ENCODE results near the gene DGKA.
"Not testable (repeated sequence)": the region's sequence is repeated elsewhere in the genome, so short reads cannot be mapped to it uniquely, and the experiment has no call there.

DGKA gene

DNA sequence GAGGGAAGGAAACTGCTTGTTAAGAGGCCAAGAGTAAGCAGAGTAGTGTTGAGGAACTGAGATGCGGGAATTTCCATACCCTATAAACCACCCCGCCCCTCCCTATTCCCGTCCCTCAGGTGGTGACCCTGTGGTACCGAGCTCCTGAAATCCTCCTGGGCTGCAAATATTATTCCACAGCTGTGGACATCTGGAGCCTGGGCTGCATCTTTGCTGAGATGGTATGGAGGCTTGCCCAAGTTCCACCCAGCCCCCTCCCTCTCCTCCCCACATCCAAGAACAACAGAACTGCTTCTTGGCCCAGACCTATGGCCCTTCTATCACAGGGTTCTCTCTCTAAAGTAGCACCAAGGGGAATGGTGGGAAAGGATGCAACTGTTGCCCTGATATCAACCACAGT is 38.4 kb downstream of the DGKA start:
- DNase-seq, result no peak

DNA sequence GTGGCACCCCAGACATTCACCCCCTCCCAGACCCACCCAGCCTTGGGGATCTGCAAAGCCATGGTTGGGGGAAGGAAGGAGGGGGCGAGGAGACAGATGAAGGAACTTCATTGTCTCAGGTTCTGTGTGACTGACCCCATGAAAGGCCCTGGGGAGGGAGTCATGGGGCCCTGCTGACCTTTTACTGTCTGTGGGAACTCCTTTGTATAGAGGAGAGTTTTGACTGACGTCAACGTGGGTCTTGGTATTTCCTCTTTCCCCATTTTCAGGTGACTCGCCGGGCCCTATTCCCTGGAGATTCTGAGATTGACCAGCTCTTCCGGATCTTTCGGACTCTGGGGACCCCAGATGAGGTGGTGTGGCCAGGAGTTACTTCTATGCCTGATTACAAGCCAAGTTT is 39.8 kb downstream of the DGKA start:
- no peak for DNase-seq

DNA sequence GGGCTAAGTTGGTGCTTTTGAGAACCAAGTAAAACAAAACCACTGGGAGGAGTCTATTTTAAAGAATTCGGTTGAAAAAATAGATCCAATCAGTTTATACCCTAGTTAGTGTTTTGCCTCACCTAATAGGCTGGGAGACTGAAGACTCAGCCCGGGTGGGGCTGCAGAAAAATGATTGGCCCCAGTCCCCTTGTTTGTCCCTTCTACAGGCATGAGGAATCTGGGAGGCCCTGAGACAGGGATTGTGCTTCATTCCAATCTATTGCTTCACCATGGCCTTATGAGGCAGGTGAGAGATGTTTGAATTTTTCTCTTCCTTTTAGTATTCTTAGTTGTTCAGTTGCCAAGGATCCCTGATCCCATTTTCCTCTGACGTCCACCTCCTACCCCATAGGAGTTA is 41.1 kb downstream of the DGKA start:
- no peak for DNase-seq

DNA sequence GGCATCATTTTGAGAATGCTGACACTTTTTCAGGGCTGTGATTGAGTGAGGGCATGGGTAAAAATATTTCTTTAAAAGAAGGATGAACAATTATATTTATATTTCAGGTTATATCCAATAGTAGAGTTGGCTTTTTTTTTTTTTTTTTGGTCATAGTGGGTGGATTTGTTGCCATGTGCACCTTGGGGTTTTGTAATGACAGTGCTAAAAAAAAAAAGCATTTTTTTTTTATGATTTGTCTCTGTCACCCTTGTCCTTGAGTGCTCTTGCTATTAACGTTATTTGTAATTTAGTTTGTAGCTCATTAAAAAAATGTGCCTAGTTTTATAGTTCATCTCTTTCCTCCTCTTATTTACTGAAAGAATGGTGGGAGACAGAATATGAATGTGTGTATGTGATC is 41.5 kb downstream of the DGKA start:
- DNase-seq, result no peak

DNA sequence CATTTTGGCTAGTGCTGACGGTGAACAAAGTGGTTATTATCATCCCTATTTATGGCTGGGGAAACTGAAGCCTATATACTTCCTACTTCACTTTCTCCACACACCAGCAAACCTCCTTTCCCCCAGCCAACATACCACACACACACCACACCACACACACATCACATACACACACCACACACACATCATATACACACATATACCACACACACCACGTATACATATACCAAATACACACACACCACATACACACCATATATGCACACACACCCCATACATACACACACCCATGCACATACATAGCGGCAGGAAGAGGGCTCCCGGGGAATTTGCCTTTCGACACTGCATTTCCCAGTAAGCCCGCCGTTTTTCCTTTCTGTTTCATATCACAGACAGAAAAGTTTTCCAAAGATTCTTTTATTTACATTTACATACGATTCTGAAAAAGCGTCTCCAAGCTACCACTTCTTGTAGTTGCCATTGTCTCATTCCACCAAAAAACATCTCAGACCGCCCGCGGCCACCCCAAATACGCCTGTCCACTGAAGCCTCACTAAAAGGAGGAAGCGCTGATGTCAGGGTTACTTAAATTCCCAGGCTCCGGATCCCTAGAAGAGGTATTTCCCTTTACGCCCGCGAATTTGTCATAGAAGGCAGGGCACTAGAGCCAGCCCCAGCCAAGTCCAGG is 42.1 kb downstream of the DGKA start:
- no peak for DNase-seq

DNA sequence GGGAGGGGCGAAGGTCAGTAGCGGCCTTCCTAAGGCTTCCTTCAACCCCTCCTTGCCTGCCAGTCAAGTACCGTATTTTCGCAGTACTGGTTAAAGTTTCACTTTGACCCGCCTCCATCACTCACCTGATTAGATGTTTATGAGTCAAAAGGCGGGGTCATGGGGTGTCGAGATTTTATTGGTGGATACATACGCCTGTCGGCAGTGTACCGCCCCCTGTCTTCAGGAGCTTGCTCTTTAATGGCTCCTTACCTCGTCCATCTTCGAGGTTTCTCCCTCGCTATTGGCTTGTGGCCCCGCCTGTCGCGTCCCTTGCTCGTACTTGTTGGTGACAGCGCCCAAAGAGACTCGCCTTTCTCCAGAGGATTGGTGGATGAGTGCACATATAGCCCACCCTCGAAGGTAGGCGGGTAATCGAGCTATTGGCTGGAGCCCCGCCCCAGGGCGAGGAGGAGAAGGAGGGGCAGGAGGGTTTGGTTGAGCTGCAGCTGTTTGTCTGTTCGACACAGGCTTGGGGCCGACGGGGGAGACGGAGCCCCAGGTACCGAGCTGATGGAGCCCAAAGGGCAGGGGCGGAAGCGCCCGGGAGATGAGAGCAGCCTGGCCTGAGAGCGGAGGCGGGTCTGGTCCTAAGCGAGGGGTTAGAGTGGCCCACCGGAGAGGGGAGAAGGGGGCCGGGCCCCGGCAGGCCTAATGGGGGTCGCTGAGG is 42.8 kb downstream of the DGKA start, which contains the start of gene RAB5B:
Gene RAB5B, plus strand, starts transcription at position 480 of the 709 bp plus-strand sequence. CDS start 12,883 bp downstream, outside the sequence.
- DNase-seq, result peak; percentile 99

DNA sequence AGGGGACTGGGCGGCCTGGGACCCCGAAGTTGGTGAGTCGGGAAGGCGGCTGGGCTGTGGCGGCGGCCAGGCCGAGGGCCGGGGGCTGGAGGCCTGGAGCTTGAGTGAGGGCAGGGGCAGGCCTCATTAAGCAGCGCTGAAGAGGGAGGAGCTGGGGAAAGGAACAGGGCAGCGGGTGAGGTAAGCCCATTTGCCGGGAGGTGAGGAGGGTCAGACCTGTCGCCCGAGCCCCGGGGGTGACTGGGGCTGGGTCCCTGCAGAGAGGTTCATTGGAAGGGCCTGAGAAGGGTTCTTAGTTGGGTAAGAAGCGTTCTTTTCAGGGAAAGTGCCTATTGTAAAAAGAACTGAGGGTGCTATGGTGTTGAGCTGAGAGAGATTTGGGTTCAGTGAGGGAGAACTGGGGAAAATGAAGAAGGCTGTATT is 43.4 kb downstream of the DGKA start:
- no peak for DNase-seq

DNA sequence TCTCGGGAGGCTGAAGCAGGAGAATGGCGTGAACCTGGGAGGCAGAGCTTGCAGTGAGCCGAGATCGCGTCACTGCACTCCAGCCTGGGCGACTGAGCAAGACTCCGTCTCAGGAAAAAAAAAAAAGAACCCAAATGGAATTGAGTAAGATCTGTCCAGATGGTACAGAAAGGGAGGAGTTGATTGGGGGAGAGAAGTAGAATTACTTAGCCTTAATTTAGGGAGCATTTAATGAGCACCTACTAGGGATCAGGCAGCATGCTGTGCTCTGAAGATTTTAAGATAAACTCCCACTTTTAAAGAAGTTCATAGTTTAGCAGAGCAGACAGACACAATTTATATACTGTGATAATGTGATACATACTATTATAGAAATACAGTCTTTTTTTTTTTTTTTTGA is 47.4 kb downstream of the DGKA start:
- no peak for DNase-seq

DNA sequence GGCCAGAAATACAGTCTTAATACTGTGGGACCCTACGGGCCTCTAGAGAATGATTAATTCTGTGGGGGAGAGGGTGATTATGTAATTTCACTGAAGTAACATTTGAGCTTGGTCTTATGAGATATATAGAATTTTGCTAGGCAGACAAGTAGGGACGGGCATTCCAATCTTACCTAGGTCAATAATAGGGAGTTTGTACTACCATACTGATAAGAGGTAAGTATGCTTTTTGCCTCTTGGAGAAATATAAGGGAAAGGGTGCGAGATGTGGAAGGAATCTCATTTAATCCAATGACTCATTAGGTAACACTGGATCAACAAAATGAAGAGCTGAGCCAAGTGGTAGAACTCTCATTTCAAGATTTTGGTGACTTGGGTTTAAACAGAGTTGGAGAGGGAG is 48.1 kb downstream of the DGKA start:
- DNase-seq, result no peak

DNA sequence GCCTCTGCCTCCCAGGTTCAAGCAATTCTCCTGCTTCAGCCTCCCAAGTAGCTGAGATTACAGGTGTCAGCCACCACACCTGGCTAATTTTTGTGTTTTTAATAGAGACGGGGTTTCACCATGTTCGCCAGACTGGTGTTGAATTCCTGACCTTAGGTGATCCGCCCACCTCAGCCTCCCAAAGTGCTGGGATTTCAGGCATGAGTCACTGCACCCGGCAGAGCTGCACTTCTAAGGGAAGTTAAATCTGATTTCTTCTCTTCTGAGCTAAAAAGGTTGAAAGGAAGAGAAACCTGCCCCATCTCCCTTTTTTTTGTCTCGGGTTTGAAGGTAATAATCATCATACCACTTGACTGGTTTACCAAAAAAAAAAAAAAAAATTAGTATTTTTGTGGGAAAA is 50.9 kb downstream of the DGKA start:
- DNase-seq, result not testable (repeated sequence)

DNA sequence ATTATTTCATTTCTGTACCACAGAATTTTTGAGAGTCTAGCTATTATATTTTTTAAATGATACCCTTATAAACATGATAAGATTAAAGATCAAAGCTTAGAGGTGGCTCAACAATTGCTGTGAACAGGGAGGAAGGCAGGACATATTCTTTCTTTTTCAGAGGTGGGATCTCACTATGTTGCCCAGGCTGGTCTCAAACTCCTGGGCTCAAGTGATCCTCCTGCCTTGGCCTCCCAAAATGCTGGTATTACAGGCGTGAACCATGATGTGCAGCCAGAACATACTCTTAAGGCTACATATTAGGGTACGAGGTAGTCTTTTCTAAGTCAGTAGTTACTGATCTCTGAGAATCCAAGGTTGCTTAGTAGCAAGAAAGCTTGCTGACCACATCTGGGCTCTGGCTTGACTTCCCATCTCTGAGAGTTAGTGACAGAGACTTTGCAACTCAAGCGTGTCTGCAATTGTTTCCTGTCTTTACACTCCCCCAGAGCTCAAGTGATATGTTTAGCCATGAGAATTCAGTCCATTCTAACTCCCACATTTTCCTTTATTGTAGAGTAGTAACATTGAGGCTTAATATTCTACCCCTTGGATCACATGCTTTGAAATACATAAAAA is 51.5 kb downstream of the DGKA start:
- DNase-seq, result no peak

DNA sequence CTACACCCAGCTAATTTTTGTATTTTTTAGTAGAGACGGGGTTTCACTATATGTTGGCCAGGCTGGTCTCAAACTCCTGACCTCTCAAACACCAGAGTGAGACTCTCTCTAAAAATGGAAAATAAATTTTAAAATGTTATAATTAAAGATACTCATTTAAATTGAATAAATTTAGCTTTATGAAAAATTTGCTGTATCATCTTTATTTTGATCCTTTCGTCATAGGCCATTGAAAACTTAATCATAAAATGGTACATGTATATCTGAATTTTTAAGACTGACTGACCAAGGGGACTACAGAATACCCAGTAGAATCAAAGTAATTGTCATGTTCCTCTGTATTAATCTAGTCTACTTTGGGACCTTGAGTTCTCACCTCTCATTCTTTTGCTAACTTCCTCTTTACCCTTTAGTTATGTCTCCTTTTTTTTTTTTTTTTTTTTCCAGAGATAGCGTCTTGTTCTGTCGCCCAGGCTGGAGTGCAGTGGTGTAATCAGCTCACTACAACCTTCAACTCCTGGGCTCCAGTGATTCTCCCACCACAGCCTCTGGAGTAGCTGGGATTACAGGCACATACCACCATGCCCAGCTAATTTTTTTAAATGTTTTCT is 52.4 kb downstream of the DGKA start:
- no peak for DNase-seq

DNA sequence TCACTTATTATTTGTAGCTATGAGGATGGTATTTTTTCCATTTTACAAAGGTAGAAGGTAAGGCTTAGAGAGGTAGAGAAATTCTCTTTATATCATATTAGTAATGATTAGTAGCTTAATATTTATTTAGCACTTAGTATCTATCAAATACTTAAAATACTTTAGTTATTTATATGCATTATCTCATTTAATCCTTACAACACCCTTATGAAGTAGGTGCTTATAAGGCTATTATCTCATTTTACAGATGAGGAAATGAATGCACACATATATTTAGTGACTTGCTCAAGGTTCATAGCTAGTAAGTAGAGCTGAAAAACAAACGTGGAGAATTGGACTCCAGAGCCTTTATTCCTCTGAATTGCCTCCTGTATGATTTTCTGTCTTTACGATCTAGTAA is 53.9 kb downstream of the DGKA start:
- no peak for DNase-seq

DNA sequence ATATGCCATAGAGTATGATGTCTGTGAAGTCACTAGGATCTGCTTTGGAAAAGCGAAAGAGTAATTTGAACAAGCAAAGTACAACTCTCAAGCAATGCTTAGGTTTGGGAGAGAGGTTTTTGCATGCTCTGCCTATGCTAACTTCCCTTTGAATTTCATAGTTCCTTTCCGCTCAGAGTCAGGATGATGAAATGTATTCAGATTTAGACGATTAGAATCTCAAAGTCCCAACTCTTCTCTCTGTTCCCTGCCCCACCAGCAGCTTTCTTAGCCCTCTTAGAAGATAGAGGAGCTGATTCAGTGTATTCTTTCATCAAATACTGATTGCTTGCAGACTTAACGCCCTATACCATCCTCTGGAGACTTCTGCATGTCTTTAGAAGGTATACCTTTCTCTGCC is 54.4 kb downstream of the DGKA start:
- no peak for DNase-seq

DNA sequence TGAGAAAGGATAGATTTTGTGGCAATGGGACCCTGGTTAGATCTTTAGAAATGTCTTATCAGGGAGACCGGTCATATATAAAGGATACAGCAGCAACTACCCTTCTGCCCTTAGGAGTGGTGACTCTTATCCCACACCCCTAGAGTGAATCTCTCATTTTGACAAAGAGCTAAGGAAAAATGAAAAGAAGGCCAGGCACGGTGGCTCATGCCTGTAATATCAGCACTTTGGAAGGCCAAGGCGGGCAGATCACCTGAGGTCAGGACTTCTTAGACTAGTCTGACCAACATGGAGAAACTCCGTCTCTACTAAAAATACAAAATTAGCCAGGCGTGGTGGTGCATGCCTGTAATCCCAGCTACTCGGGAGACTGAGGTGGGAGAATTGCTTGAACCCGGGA is 55.0 kb downstream of the DGKA start:
- DNase-seq, result not testable (repeated sequence)

DNA sequence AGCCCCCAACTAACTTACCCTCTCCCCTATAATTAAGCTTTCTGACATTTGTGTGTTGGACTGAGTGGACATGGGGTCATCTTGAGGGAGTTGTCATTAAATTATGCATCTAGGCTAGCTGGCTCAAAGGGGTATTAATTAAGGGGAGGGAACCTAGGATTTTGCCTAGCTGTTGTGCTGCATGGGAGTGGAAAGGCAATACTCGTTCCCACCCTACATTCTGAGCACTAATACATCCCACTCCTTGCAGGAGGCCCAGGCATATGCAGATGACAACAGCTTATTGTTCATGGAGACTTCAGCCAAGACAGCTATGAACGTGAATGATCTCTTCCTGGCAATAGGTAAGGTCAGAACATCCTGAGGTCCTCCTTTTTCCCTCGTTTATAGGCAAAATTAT is 60.1 kb downstream of the DGKA start:
- DNase-seq, result no peak

DNA sequence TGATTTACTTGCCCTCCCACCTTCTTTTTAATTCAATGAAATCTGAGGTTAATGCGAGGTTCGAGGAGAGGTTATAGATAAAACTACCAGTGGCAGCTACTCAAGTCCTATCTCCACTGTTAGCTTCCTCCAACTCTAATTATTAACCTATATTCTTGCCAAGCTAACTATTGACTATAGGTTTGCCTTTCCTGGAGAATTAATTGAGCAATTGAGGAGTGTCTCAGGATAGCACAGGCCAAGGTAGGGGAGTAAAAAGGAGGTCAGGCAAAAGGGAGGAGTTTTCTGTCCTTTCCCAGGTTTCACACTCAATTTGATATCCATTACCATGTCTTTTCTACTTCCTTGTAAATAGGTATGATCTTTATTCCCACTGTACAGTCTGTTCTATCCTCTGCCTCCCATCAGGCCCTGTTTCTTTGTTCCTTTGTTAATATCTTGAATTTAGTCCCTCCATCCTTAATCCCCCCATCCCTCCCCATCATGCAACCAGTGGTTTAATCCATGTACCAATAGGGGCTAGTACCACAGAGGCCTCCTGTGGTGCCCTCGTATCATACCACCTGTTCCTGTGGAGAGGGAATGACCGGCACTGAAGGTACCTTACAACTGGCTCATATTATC is 62.4 kb downstream of the DGKA start:
- DNase-seq, result no peak

DNA sequence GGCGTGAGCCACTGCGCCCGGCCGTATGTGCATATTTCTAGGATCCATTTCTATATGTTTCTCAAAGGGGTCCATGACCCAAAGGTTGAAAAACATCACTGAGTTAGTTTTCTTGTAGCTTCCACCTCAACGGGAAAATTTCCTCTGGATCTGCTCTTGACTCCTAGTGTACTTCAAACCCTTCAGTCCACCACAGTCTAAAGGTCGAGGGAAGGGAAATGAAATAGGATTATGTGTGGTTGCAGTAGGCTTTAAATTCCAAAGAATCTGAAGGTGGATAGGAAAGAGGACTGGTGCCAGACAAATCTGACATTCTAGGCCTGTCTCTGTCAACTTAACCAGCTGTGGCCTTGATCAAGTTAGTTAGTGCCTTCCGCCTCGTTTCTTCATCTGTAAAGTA is 64.4 kb downstream of the DGKA start:
- DNase-seq, result no peak

DNA sequence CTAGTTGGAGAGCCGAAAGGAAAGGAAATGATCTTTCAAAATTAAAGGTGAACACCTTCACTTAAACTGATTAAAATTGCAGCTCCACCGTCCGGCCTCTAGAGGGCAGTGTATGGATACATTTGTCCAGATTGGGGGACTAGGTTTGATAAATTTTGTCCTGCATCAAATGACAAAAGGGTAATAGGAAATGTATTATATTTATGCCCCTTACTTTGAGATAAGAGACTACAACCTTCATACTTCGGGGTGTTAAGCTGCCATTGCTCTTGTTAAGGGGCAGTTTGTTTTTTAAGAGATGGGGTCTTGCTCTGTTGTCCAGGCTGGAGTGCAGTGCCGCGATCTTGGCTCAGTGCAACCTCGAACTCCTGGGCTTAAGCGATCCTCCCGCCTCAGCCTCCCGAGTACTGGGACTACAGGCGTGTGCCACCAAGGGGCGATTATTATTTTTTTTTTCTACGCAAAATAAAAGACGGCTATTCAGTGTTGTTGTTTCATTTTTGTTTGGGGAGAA is 65.3 kb downstream of the DGKA start:
- peak; percentile 24 for DNase-seq

DNA sequence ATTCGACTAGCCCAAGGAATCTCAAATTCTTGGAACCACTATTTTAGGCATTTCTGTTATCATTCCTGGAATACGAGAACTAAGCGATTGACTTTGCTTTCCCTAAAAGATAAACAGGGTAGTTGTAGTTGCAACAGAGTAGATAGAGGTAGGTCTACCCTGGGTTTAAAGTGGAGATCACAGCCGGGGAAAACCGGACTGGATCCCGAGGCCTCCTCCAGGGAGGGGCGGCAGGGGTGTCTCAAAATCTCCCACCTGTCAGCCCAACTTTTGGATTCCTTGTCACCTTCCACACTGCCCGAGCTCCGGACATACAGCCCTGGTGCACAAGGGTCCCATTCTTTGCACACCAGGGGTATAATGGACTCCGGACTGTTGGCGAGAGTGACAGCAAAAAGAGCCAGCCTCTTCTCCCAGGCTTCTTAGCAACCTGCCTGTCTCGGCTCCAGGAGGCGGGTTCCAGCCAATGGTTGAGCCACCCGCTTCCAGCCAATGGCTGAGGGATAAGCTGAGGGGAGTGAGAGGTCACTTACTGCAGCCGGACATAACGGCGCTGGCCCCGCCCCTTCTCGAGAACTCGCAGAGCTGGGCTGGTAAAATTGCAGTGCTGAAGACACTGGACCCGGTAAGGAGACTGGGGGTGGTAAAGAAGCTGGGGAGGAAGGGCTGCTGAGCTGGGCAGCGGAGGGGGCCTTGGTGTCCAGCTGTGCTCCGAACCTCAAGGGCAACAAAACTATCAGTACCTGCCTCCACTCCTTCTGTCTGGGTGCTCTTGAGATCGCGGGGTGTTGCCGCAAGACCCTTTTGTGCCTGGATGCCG is 66.0 kb downstream of the DGKA start, which contains the start of gene SUOX:
Gene SUOX, plus strand, starts transcription at position 562 of the 820 bp plus-strand sequence. CDS start 4,946 bp downstream, outside the sequence.
- DNase-seq, result peak; percentile 43

DNA sequence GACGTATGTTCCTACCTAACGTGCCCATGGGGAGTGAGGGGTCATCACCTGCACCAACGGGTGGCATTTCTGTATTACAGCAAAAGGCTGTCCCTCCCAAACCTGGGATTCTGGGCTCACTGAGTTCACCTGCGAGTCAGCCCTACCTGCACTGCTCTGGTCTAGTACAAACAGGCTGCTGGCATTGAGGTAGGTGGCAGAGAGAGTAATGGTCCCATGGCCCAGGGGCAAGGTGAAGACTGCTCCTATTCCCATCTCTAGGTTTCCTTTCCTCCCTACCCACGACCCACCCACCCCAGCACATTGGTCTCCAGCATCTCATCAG is 66.5 kb downstream of the DGKA start:
- DNase-seq, result no peak

DNA sequence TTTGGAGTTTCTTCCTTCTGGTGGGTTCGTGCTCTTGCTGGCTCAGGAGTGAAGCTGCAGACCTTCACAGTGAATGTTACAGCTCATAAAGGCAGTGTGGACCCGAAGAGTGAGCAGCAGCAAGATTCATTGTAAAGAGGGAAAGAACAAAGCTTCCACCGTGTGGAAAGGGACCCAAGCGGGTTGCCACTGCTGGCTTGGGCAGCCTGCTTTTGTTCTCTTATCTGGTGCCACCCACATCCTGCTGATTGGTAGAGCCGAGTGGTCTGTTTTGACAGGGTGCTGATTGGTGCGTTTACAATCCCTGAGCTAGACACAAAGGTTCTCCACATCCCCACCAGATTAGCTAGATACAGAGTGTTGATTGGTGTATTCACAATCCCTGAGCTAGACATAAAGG is 68.6 kb downstream of the DGKA start:
- not testable (repeated sequence) for DNase-seq

Measured in NCI-H2081 treated with DMSO at 0.1 percent for 48 hours (cell line).